Esophagus muscularis mucosa (tissue), 4 donors: ENCODE data around the gene SNAP47. TPM values are rescaled to one million over a fixed set of nuclear protein-coding genes. Genes with fewer than 3 reads are reported as not detected.
A peak's percentile ranks its signal among the peaks of the same experiment; 100 is the strongest.

ENCODE experiments used
- DNase-seq: peaks from one replicate; pipeline ENCODE4 v3.0.0-alpha.2; 2017; ENCODE audit errors: extremely low spot score
- H3K27ac ChIP-seq, 4 donors: fragments of 200-600 bp; sonication (generic); replicated peaks in 1 of 4; 1 replicate in 3 of 4; 2 replicates in 1 of 4; pipeline ENCODE4 v1.5.1; 2016 to 2019; ENCODE audit warnings: mild to moderate bottlenecking in 1 of 4
- H3K27me3 ChIP-seq, 4 donors: fragments of 200-600 bp; sonication (generic); one replicate each; pipeline versions ENCODE4 v1.5.1 to v1.6.0; 2016 to 2019
- H3K36me3 ChIP-seq, 4 donors: fragments of 200-600 bp; sonication (generic); one replicate each; pipeline ENCODE4 v1.5.1; 2016 to 2019
- H3K4me1 ChIP-seq, 4 donors: fragments of 200-600 bp; sonication (generic); one replicate each; pipeline ENCODE4 v1.5.1; 2016 to 2019
- H3K4me3 ChIP-seq, 4 donors: fragments of 200-600 bp; sonication (generic); 1 replicate in 2 of 4; 2 replicates in 2 of 4; pipeline ENCODE4 v1.5.1; 2016 to 2019; ENCODE audit warnings: mild to moderate bottlenecking in 4 of 4, moderate library complexity in 1 of 4
- H3K9me3 ChIP-seq, 4 donors: fragments of 200-600 bp; sonication (generic); 1 replicate in 3 of 4; 2 replicates in 1 of 4; pipeline ENCODE4 v1.5.1; 2016 to 2019
- EP300 ChIP-seq: sonication (generic); formaldehyde crosslinking; IDR thresholded peaks from one replicate; pipeline ENCODE4 v1.6.1; 2017; ENCODE audit warnings: antibody characterized with exemption
- POLR2A ChIP-seq: fragments of 450-650 bp; IDR thresholded peaks from one replicate; pipeline ENCODE4 v1.6.1; 2017; ENCODE audit warnings: antibody characterized with exemption, moderate library complexity, mild to moderate bottlenecking, low read depth
- POLR2AphosphoS5 ChIP-seq, 2 donors: sonication (generic); formaldehyde crosslinking; IDR thresholded peaks; one replicate each; pipeline ENCODE4 v1.6.1; 2017; ENCODE audit warnings: antibody characterized with exemption in 2 of 2
- WGBS: methylation state at CpG from one replicate; pipeline ENCODE4 v1.1.5; 2018; 5-methylcytosine and 5-hydroxymethylcytosine counted together
- intact Hi-C: fragments of 100-400 bp; cut with DNase I; formaldehyde crosslinking; loops from one replicate; pipeline ENCODE4 v1.15.1; 2023
- total RNA-seq, 4 donors: library from RNA; depleted of rRNA; stranded (reverse); fragments of >200 nt; gene quantifications; one replicate each; pipeline versions ENCODE4 v1.1.0 to v1.2.1, GENCODE V29; 2016
- TF ChIP-seq, protein P1 (sequence below), 3 experiments: fragments of 200-600 bp in 2 of 3; fragments of 450-650 bp in 1 of 3; sonication (generic) in 2 of 3; IDR thresholded peaks; one replicate each; pipeline ENCODE4 v1.5.1; 2017 to 2019; ENCODE audit warnings: antibody characterized with exemption in 3 of 3, mild to moderate bottlenecking in 2 of 3, moderate library complexity in 1 of 3

Gene SNAP47
- total RNA-seq, 4 donors from 2014 or later: 26.6 to 41.0 (median 38.8) TPM

DNA sequence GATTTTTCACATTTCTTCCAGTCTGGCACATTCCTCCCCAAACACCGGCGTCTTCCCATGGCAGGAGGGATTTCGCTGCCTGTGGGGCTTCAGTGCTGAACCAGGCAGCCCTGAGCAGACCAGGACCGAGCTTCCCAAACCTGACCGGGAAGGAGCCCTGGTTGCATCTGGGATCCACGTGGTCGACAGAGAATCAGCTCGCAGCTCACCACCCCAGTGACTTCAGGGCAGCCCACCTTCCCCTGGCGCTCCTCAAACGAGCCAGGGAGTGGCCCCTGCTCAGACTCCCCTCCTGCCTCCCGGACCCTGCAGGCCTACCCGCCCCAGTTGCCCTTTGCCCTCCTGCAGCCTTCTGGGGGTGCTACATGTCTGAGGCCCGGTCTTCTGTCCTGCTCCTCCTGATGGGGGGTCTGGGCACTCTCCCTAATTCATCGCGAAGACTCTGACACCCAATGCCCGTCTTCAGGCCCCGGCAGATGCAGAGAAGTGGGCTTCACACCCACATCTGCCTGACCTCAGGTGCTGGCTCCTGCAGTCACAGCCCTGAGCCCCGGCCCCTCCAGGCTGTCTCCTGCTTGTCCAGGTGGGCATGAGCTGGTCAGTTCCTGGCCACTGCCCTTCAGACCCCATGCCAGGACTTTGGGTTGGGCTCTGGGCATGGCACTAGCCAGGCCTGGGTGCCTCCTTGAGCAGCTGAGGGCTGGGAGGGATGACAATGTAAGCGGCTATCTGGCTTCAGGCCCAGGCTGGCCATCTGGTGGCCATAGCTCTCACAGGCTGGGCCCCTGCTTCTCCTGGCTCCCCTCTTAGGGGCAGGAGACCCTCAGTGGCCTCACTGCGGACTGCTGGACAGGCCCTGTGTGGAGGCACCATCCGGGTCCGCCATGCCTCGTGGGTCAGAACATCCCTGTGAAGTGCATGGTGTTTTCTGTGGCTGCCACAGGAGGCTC is 54.1 kb downstream of the SNAP47 start:
- Histone ChIP-seq H3K9me3 (no peaks in the 10 kb centered on the region), H3K27me3 (no peaks in the 10 kb centered on the region), H3K4me3 (peak overlapping the region; percentile 64 to 73 (median 66)), H3K4me1 (peaks cover 22 to 45% (median 38%) of the 10 kb centered on the region in 4 donors), H3K27ac (peak overlapping the region; percentile 81 to 86 (median 82)), H3K36me3 (no peaks in the 10 kb centered on the region)
- WGBS: 71% methylated on average over 11 of the region's 23 CpGs
- DNase-seq: peak; percentile 90
- intact Hi-C loops: loop anchor here (2.0 kb wide), 2 partner anchors 97 to 157 kb away; partner anchors contain the start of gene WNT9A
- TF ChIP-seq POLR2AphosphoS5 (IDR thresholded peaks at IDR 0.05): no peak
- no peak for TF ChIP-seq EP300
- TF ChIP-seq POLR2A: no peak
- TF ChIP-seq, protein P1, sequence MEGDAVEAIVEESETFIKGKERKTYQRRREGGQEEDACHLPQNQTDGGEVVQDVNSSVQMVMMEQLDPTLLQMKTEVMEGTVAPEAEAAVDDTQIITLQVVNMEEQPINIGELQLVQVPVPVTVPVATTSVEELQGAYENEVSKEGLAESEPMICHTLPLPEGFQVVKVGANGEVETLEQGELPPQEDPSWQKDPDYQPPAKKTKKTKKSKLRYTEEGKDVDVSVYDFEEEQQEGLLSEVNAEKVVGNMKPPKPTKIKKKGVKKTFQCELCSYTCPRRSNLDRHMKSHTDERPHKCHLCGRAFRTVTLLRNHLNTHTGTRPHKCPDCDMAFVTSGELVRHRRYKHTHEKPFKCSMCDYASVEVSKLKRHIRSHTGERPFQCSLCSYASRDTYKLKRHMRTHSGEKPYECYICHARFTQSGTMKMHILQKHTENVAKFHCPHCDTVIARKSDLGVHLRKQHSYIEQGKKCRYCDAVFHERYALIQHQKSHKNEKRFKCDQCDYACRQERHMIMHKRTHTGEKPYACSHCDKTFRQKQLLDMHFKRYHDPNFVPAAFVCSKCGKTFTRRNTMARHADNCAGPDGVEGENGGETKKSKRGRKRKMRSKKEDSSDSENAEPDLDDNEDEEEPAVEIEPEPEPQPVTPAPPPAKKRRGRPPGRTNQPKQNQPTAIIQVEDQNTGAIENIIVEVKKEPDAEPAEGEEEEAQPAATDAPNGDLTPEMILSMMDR (IDR thresholded peaks at IDR 0.05): no peak

DNA sequence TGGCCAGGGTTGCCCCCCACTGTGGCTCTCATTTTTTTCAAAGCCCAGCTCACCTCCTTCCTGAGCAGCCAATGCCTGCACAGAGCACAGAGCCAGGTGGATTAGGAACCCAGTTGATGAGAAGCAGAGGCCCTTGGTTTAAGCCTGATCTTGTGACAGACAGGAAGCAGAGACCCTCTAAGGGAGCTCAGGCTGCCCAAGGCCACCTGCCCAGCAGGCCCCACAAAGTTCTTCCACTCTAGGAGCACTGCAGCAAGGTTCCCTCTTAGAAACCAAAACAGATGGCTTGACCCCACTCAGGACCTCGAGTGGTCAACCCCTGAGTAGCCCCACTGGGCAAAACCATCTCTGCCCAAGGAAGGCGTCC is 54.8 kb downstream of the SNAP47 start:
- H3K27ac ChIP-seq: no peak overlapping the region
- intact Hi-C loops: no loop called here
- WGBS: 100% methylated on average over 2 of the region's 2 CpGs
- H3K36me3 ChIP-seq: no peaks in the 10 kb centered on the region
- TF ChIP-seq, protein P1 (IDR thresholded peaks at IDR 0.05): no peak
- TF ChIP-seq EP300: no peak
- TF ChIP-seq POLR2A: no peak
- no peak for TF ChIP-seq POLR2AphosphoS5 (IDR thresholded peaks at IDR 0.05)
- no peak overlapping the region for H3K4me3 ChIP-seq
- peak; percentile 90 for DNase-seq
- no peaks in the 10 kb centered on the region for H3K9me3 ChIP-seq
- peaks cover 28 to 52% (median 45%) of the 10 kb centered on the region in 4 donors for H3K4me1 ChIP-seq
- H3K27me3 ChIP-seq: no peaks in the 10 kb centered on the region

DNA sequence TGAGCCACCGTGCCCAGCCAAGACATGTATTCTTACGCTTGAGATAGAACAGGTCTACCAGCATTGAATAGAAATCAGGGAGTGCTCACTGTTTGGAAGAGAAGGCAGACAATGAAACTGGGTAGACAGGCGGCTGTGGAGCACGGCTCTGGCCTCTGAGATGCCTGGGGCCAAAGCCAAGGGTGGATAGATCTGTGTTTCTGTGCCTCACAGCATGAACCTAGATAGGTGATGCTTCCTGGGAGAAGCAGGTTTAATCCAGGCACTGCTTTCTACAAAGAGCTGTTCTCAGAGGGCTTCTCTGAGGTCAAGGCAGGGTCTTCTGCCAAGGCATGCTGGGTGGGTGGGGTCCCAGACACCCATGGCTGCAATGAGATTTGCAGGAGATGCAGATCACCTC is 55.6 kb downstream of the SNAP47 start:
- Histone ChIP-seq H3K4me3 (no peak overlapping the region), H3K9me3 (no peaks in the 10 kb centered on the region), H3K4me1 (peaks cover 28 to 52% (median 47%) of the 10 kb centered on the region in 4 donors), H3K27me3 (peaks cover 0 to 6% (median under 1%) of the 10 kb centered on the region in 4 donors), H3K36me3 (no peaks in the 10 kb centered on the region), H3K27ac (no peak overlapping the region)
- intact Hi-C loops: no loop called here
- TF ChIP-seq, protein P1 (IDR thresholded peaks at IDR 0.05): no peak
- TF ChIP-seq POLR2AphosphoS5 (IDR thresholded peaks at IDR 0.05) (no peak), POLR2A (no peak), EP300 (no peak)
- WGBS: 93% methylated on average over 4 of the region's 4 CpGs
- peak; percentile 86 for DNase-seq

DNA sequence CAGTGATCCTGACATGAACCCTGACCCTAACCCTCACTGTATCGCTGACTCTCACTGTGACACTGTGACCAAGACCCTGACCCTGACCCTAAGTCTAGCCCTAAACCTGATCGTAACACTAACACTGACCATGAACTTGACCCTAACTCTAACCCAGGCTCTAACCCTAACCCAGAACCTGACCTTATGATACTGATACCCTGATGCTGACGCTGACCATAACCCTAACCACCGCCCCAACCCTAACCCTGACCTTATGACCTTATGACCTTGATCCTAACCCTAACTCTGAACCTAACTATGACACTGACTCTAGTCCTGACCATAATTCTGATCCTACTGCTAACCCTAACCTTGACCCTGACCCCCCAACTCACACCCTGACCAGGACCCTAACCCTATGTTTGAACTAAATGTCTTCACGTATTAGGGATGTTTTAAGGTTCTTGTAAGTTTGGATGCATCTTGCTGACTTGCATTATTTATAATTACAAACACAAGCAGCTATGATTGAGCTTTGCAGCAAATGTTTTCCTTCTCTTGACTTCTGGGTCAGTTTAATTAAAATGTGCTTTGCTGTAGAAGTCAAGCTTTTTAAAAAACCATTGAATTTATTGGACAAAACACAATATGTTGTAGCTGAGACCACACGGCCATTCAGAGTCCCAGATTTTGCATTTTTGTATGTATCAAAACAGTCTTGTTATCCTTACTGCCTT is 56.3 kb downstream of the SNAP47 start:
- intact Hi-C loops: no loop called here
- no peaks in the 10 kb centered on the region for H3K36me3 ChIP-seq
- no peaks in the 10 kb centered on the region for H3K9me3 ChIP-seq
- no peak overlapping the region for H3K4me3 ChIP-seq
- peaks cover 22 to 44% (median 41%) of the 10 kb centered on the region in 4 donors for H3K4me1 ChIP-seq
- 87% methylated on average over 6 of the region's 6 CpGs for WGBS
- TF ChIP-seq POLR2A (no peak), POLR2AphosphoS5 (IDR thresholded peaks at IDR 0.05) (no peak), EP300 (no peak)
- TF ChIP-seq, protein P1 (IDR thresholded peaks at IDR 0.05): no peak
- no peak overlapping the region for H3K27ac ChIP-seq
- peaks cover 0 to 8% (median 2%) of the 10 kb centered on the region in 4 donors for H3K27me3 ChIP-seq
- DNase-seq: peak; percentile 70
